Stomach (tissue), 9 donors: Measurements from ENCODE around the gene CACFD1. TPM values are rescaled to one million over a fixed set of nuclear protein-coding genes. Genes with fewer than 3 reads are reported as not detected.

Experiments used
- DNase-seq, 2 donors: peaks; one replicate each; pipeline versions ENCODE4 v3.0.0 to v3.0.0-alpha.2; 2013 to 2019
- H3K27ac ChIP-seq, 5 donors: fragments of 200-600 bp in 4 of 5; sonication (generic) in 4 of 5; one replicate each; pipeline ENCODE4 v1.5.1; 2013 to 2019; ENCODE audit warnings: mild to moderate bottlenecking in 1 of 5, moderate library complexity in 1 of 5
- H3K27me3 ChIP-seq, 3 donors: fragments of 200-600 bp; sonication (generic); one replicate each; pipeline ENCODE4 v1.5.1; 2017 to 2019; ENCODE audit warnings: mixed run types in 1 of 3
- H3K36me3 ChIP-seq, 4 donors: fragments of 200-600 bp; sonication (generic); 1 replicate in 3 of 4; 2 replicates in 1 of 4; pipeline ENCODE4 v1.5.1; 2016 to 2019
- H3K4me1 ChIP-seq, 4 donors: fragments of 200-600 bp; sonication (generic); one replicate each; pipeline ENCODE4 v1.5.1; 2016 to 2019
- H3K4me3 ChIP-seq, 4 donors: fragments of 200-600 bp; sonication (generic) in 3 of 4; one replicate each; pipeline ENCODE4 v1.5.1; 2016 to 2019; ENCODE audit warnings: mild to moderate bottlenecking in 1 of 4
- H3K9me3 ChIP-seq, 4 donors: fragments of 200-600 bp; sonication (generic); one replicate each; pipeline ENCODE4 v1.5.1; 2016 to 2019
- CTCF ChIP-seq, 7 experiments: fragments of 450-650 bp in 4 of 7; fragments of 200-600 bp in 3 of 7; sonication (generic) in 3 of 7; IDR thresholded peaks; one replicate each; pipeline ENCODE4 v1.5.1; 2016 to 2019; ENCODE audit warnings: antibody characterized with exemption in 7 of 7, control low read depth in 2 of 7, mild to moderate bottlenecking in 1 of 7
- EP300 ChIP-seq: sonication (generic); formaldehyde crosslinking; IDR thresholded peaks from one replicate; pipeline ENCODE4 v1.6.1; 2017; ENCODE audit warnings: antibody characterized with exemption
- POLR2A ChIP-seq, 4 donors: fragments of 450-650 bp; IDR thresholded peaks; one replicate each; pipeline ENCODE4 v1.6.1; 2016; ENCODE audit warnings: antibody characterized with exemption in 4 of 4, control low read depth in 2 of 4, mild to moderate bottlenecking in 1 of 4, moderate library complexity in 1 of 4
- POLR2AphosphoS5 ChIP-seq, 3 donors: sonication (generic); formaldehyde crosslinking; IDR thresholded peaks; one replicate each; pipeline ENCODE4 v1.6.1; 2016; ENCODE audit warnings: antibody characterized with exemption in 3 of 3
- WGBS, 5 donors: extraction: QIAGEN DNeasy Blood & Tissue Kit in 3 of 5; methylation state at CpG; one replicate each; pipeline versions ENCODE4 v1.1.5 to v1.1.7; 2013 to 2018; 5-methylcytosine and 5-hydroxymethylcytosine counted together
- intact Hi-C: fragments of 100-400 bp; cut with DNase I; formaldehyde crosslinking; loops from one replicate; pipeline ENCODE4 v1.15.1; 2023; ENCODE audit warnings: low total_unique reads
- polyA plus RNA-seq, 3 donors: library from polyadenylated mRNA; stranded (reverse); fragments of 200-250 nt; gene quantifications; one replicate each; pipeline ENCODE4 v1.2.3, GENCODE V29; 2013
- total RNA-seq, 5 donors: library from RNA; depleted of rRNA; stranded (reverse); fragments of >200 nt; gene quantifications; one replicate each; pipeline versions ENCODE4 v1.1.0 to v1.2.3, GENCODE V29; 2014 to 2016
- donor health status: healthy with polysubstance abuse.
- donor health status: Bipolar disorder and iron deficiency.
- donor health status: healthy.

CACFD1 gene
- total and polyA plus RNA-seq, 8 donors, result 11.7 to 74.2 (median 22.5) TPM

- no peak overlapping the region for H3K4me3 ChIP-seq
- DNase-seq, result no peak
- WGBS, 5 donors, result 87 to 90% (median 88%) methylated on average over 8 of the region's 8 CpGs
- intact Hi-C loops, result loop anchor here (5.0 to 10.0 kb wide), 2 partner anchors 80 to 303 kb away; no protein-coding TSS in a partner anchor
- H3K4me1 ChIP-seq, result peaks cover 8 to 22% (median 17%) of the 10 kb centered on the region in 4 donors
- TF ChIP-seq EP300, result no peak
- TF ChIP-seq CTCF (IDR thresholded peaks at IDR 0.05), result no peak
- H3K36me3 ChIP-seq, result no peaks in the 10 kb centered on the region
- H3K27me3 ChIP-seq, result peaks cover 0 to 48% (median 0%) of the 10 kb centered on the region in 3 donors
- no peaks in the 10 kb centered on the region for H3K9me3 ChIP-seq
- H3K27ac ChIP-seq, result peak overlapping the region in 1 of 5 donors; percentile 30
Measured at GRCh38 chr9:133487331-133487725, 27.6 kb downstream of the CACFD1 start.

GRCh38 chr9:133488686-133489252 is 29.0 kb downstream of the CACFD1 start:
- TF ChIP-seq EP300 (no peak), POLR2A (IDR thresholded peaks at IDR 0.05) (no peak), CTCF (IDR thresholded peaks at IDR 0.05) (no peak), POLR2AphosphoS5 (IDR thresholded peaks at IDR 0.05) (no peak)
- no peaks in the 10 kb centered on the region for H3K9me3 ChIP-seq
- WGBS, 5 donors, result 79 to 92% (median 87%) methylated on average over 17 to 18 of the region's 18 CpGs
- H3K4me1 ChIP-seq, result peaks cover 8 to 25% (median 17%) of the 10 kb centered on the region in 4 donors
- no peak overlapping the region for H3K27ac ChIP-seq
- intact Hi-C loops, result loop anchor here (5.0 to 10.0 kb wide), 2 partner anchors 81 to 304 kb away; no protein-coding TSS in a partner anchor
- H3K4me3 ChIP-seq, result no peak overlapping the region
- H3K27me3 ChIP-seq, result peaks cover 0 to 48% (median 0%) of the 10 kb centered on the region in 3 donors
- DNase-seq, result no peak
- no peaks in the 10 kb centered on the region for H3K36me3 ChIP-seq

- Histone ChIP-seq H3K9me3 (no peaks in the 10 kb centered on the region), H3K27ac (no peak overlapping the region), H3K36me3 (no peaks in the 10 kb centered on the region), H3K4me3 (no peak overlapping the region), H3K27me3 (peaks cover 0 to 48% (median 0%) of the 10 kb centered on the region in 3 donors), H3K4me1 (peaks cover 8 to 25% (median 17%) of the 10 kb centered on the region in 4 donors)
- TF ChIP-seq POLR2A (IDR thresholded peaks at IDR 0.05), result no peak
- TF ChIP-seq EP300, result no peak
- TF ChIP-seq CTCF (IDR thresholded peaks at IDR 0.05), result no peak
- no peak for TF ChIP-seq POLR2AphosphoS5 (IDR thresholded peaks at IDR 0.05)
- intact Hi-C loops, result loop anchor here (5.0 to 10.0 kb wide), 2 partner anchors 82 to 305 kb away; no protein-coding TSS in a partner anchor
- WGBS, 5 donors, result 76 to 84% (median 81%) methylated on average over 19 of the region's 19 CpGs
- DNase-seq, result no peak
Measured at GRCh38 chr9:133489253-133490190, 29.7 kb downstream of the CACFD1 start.

- WGBS, 5 donors, result 54 to 71% (median 64%) methylated on average over 12 to 13 of the region's 13 CpGs
- no peaks in the 10 kb centered on the region for H3K36me3 ChIP-seq
- DNase-seq, result no peak
- no peak overlapping the region for H3K27ac ChIP-seq
- intact Hi-C loops, result no loop called here
- peaks cover 0 to 42% (median 0%) of the 10 kb centered on the region in 3 donors for H3K27me3 ChIP-seq
- H3K9me3 ChIP-seq, result no peaks in the 10 kb centered on the region
- peaks cover 8 to 19% (median 12%) of the 10 kb centered on the region in 4 donors for H3K4me1 ChIP-seq
- no peak overlapping the region for H3K4me3 ChIP-seq
- no peak for TF ChIP-seq POLR2AphosphoS5 (IDR thresholded peaks at IDR 0.05)
- no peak for TF ChIP-seq CTCF (IDR thresholded peaks at IDR 0.05)
- TF ChIP-seq POLR2A (IDR thresholded peaks at IDR 0.05), result no peak
- TF ChIP-seq EP300, result no peak
Measured at GRCh38 chr9:133490201-133490681, 30.5 kb downstream of the CACFD1 start.
